H1 (cell line): Measurements from ENCODE around the gene MFAP3. TPM values are rescaled to one million over a fixed set of nuclear protein-coding genes. Genes with fewer than 3 reads are reported as not detected.

Experiments used
- CTCF ChIA-PET: fragments of 300-600 bp; sonication (Branson Sonifier 250); formaldehyde crosslinking; loops from one replicate; lab custom pipeline; 2021; ENCODE audit not compliant: partially characterized antibody; lab: Charles Lee
- POLR2A ChIA-PET: fragments of 300-600 bp; sonication (Branson Sonifier 250); formaldehyde crosslinking; loops from one replicate; lab custom pipeline; 2021; ENCODE audit warnings: inconsistent platforms; ENCODE audit not compliant: partially characterized antibody; lab: Charles Lee
- DNase-seq, 2 experiments: peaks; one replicate each; pipeline versions ENCODE4 v3.0.0 to v3.0.0-alpha.2; 2010 to 2022; ENCODE audit warnings: low spot score in 2 of 2, low read depth in 1 of 2, mixed read lengths in 1 of 2
- FAIRE-seq: peaks from 2 replicates; lab custom pipeline; 2011; peaks lifted over from hg19 to GRCh38; lab: Jason Lieb, UNC
- H2AFZ ChIP-seq: 2 replicates; pipeline ENCODE4 v1.8.1; 2012; ENCODE audit warnings: low read length, inconsistent platforms
- H2AK5ac ChIP-seq: 2 replicates; pipeline ENCODE4 v1.6.1; 2013; ENCODE audit warnings: low read depth, low read length
- H2BK120ac ChIP-seq: replicated peaks from 2 replicates; pipeline ENCODE3; 2013; ENCODE audit warnings: low read depth, low read length, inconsistent platforms
- H2BK12ac ChIP-seq: 2 replicates; pipeline ENCODE4 v1.6.1; 2013; ENCODE audit warnings: low read depth, low read length
- H2BK15ac ChIP-seq: 2 replicates; pipeline ENCODE4 v1.6.1; 2013; ENCODE audit warnings: low read length
- H2BK20ac ChIP-seq: 2 replicates; pipeline ENCODE4 v1.6.1; 2013; ENCODE audit warnings: low read length
- H2BK5ac ChIP-seq: 2 replicates; pipeline ENCODE4 v1.6.1; 2013; ENCODE audit warnings: low read depth, low read length
- H3K14ac ChIP-seq: 2 replicates; pipeline ENCODE4 v1.6.1; 2013; ENCODE audit warnings: inconsistent platforms; ENCODE audit not compliant: insufficient read length
- H3K18ac ChIP-seq: 2 replicates; pipeline ENCODE4 v1.6.1; 2013; ENCODE audit warnings: low read length; ENCODE audit errors: extremely low read depth
- H3K23ac ChIP-seq: 2 replicates; pipeline ENCODE4 v1.6.1; 2013; ENCODE audit warnings: inconsistent platforms; ENCODE audit not compliant: insufficient read length
- H3K23me2 ChIP-seq: 2 replicates; pipeline ENCODE4 v1.6.1; 2013; ENCODE audit warnings: low read depth, low read length
- H3K27ac ChIP-seq: 2 replicates; pipeline ENCODE4 v1.6.1; 2011; ENCODE audit warnings: low read depth, low read length, inconsistent platforms
- H3K27me3 ChIP-seq, 4 experiments: replicated peaks in 1 of 4; 1 replicate in 1 of 4; 2 replicates in 3 of 4; pipeline versions ENCODE4 v1.6.1 to v1.8.1; 2011 to 2013; ENCODE audit warnings: low read length in 3 of 4, mild to moderate bottlenecking in 3 of 4, inconsistent platforms in 2 of 4, mixed read lengths in 2 of 4, moderate library complexity in 1 of 4; ENCODE audit not compliant: control insufficient read depth in 3 of 4, insufficient read depth in 3 of 4; ENCODE audit errors: extremely low read depth in 1 of 4
- H3K36me3 ChIP-seq, 4 experiments: 2 replicates each; pipeline versions ENCODE4 v1.6.1 to v1.8.1; 2011 to 2013; ENCODE audit warnings: mild to moderate bottlenecking in 4 of 4, low read length in 3 of 4, moderate library complexity in 2 of 4, control low read depth in 1 of 4, inconsistent platforms in 1 of 4; ENCODE audit not compliant: insufficient read depth in 4 of 4, control insufficient read depth in 2 of 4
- H3K4ac ChIP-seq: replicated peaks from 2 replicates; pipeline ENCODE3; 2013; ENCODE audit warnings: low read length, low read depth, mixed read lengths, inconsistent platforms; ENCODE audit not compliant: insufficient read length
- H3K4me1 ChIP-seq, 4 experiments: replicated peaks in 1 of 4; 1 replicate in 1 of 4; 2 replicates in 3 of 4; pipeline versions ENCODE4 v1.6.1 to v1.8.1; 2011 to 2013; ENCODE audit warnings: low read length in 3 of 4, inconsistent platforms in 2 of 4, mixed read lengths in 1 of 4; ENCODE audit not compliant: insufficient read depth in 4 of 4, control insufficient read depth in 3 of 4
- H3K4me2 ChIP-seq, 2 experiments: 2 replicates each; pipeline versions ENCODE4 v1.6.1 to v1.8.1; 2011 to 2013; ENCODE audit warnings: low read depth in 2 of 2, low read length in 2 of 2, control low read depth in 1 of 2, inconsistent platforms in 1 of 2, mild to moderate bottlenecking in 1 of 2; ENCODE audit not compliant: insufficient read depth in 1 of 2
- H3K4me3 ChIP-seq, 4 experiments: fragments of 200-600, 300-600 bp in 1 of 4; sonication (generic), shearing (Covaris generic), sonication (Bioruptor Twin) in 1 of 4; 2 replicates each; pipeline versions ENCODE4 v1.5.1 to v1.8.1; 2011 to 2016; ENCODE audit warnings: low read length in 4 of 4, low read depth in 3 of 4, control low read depth in 2 of 4, inconsistent platforms in 2 of 4, mild to moderate bottlenecking in 2 of 4, mixed read lengths in 1 of 4, moderate library complexity in 1 of 4; ENCODE audit not compliant: insufficient read depth in 2 of 4; ENCODE audit errors: extremely low read depth in 1 of 4
- H3K56ac ChIP-seq: replicated peaks from 2 replicates; pipeline ENCODE3; 2013; ENCODE audit warnings: low read depth, mild to moderate bottlenecking, mixed read lengths, low read length, inconsistent platforms; ENCODE audit not compliant: insufficient read length
- H3K79me1 ChIP-seq: 2 replicates; pipeline ENCODE4 v1.6.1; 2013; ENCODE audit warnings: low read depth, low read length, control low read depth
- H3K79me2 ChIP-seq, 2 experiments: 2 replicates each; pipeline versions ENCODE4 v1.6.1 to v1.8.1; 2012 to 2013; ENCODE audit warnings: low read length in 2 of 2, mild to moderate bottlenecking in 2 of 2, inconsistent platforms in 1 of 2; ENCODE audit not compliant: insufficient read depth in 2 of 2, control insufficient read depth in 1 of 2
- H3K9ac ChIP-seq, 4 experiments: replicated peaks in 1 of 4; 1 replicate in 1 of 4; 2 replicates in 3 of 4; pipeline versions ENCODE4 v1.6.1 to v1.8.1; 2011 to 2013; ENCODE audit warnings: low read depth in 3 of 4, low read length in 3 of 4, control low read depth in 2 of 4, mild to moderate bottlenecking in 2 of 4, moderate library complexity in 2 of 4, inconsistent platforms in 1 of 4; ENCODE audit errors: extremely low read depth in 1 of 4
- H3K9me3 ChIP-seq, 2 experiments: 2 replicates each; pipeline versions ENCODE4 v1.6.1 to v1.8.1; 2012 to 2013; ENCODE audit warnings: mild to moderate bottlenecking in 2 of 2, moderate library complexity in 2 of 2, control low read depth in 1 of 2, inconsistent platforms in 1 of 2, low read depth in 1 of 2, low read length in 1 of 2, mixed read lengths in 1 of 2; ENCODE audit not compliant: insufficient read depth in 2 of 2
- H4K20me1 ChIP-seq, 2 experiments: replicated peaks in 1 of 2; 2 replicates each; pipeline versions ENCODE3 to v1.8.1; 2011 to 2013; ENCODE audit warnings: inconsistent platforms in 2 of 2, low read length in 2 of 2, mild to moderate bottlenecking in 1 of 2; ENCODE audit not compliant: insufficient read depth in 2 of 2, control insufficient read depth in 1 of 2
- H4K5ac ChIP-seq: 2 replicates; pipeline ENCODE4 v1.6.1; 2013; ENCODE audit warnings: low read length, low read depth, mixed read lengths, inconsistent platforms; ENCODE audit not compliant: insufficient read length
- H4K8ac ChIP-seq: 2 replicates; pipeline ENCODE4 v1.8.0; 2013; ENCODE audit warnings: mild to moderate bottlenecking, moderate library complexity, low read length, inconsistent platforms; ENCODE audit not compliant: insufficient read depth; ENCODE audit errors: extremely low read depth
- H4K91ac ChIP-seq: replicated peaks from 2 replicates; pipeline ENCODE3; 2013; ENCODE audit warnings: low read length, mixed read lengths, inconsistent platforms; ENCODE audit not compliant: insufficient read length
- POLR2AphosphoS5 ChIP-seq: IDR thresholded peaks from 2 replicates; pipeline ENCODE4 v1.6.1; 2011; ENCODE audit warnings: low read depth, low read length
- POU5F1 ChIP-seq: IDR thresholded peaks from 2 replicates; pipeline ENCODE4 v1.6.1; 2011; ENCODE audit warnings: low read depth, mild to moderate bottlenecking, low read length, moderate library complexity
- TAF1 ChIP-seq: IDR thresholded peaks from 2 replicates; pipeline ENCODE4 v1.6.1; 2011; ENCODE audit warnings: mild to moderate bottlenecking, low read depth, low read length
- WGBS, 2 experiments: shearing (Covaris generic) in 1 of 2; methylation state at CpG; one replicate each; pipeline versions ENCODE4 v1.1.6 to v1.1.7; 2013 to 2015; ENCODE audit warnings: low lambda C conversion rate in 2 of 2, mixed read lengths in 2 of 2, inconsistent platforms in 1 of 2, low coverage in 1 of 2, missing lambda C conversion rate in 1 of 2; ENCODE audit not compliant: insufficient replicate concordance in 2 of 2, insufficient coverage in 1 of 2, insufficient read length in 1 of 2; ENCODE audit errors: extremely low coverage in 1 of 2, missing lambda C conversion rate in 1 of 2; 5-methylcytosine and 5-hydroxymethylcytosine counted together
- polyA plus RNA-seq, 7 experiments: library from polyadenylated mRNA; depleted of rRNA in 3 of 7; stranded (reverse) in 5 of 7; unstranded in 2 of 7; fragments of >200 nt in 5 of 7; fragments of 200-250 nt in 2 of 7; gene quantifications; 1 replicate in 5 of 7; 2 replicates in 1 of 7; 4 replicates in 1 of 7; pipeline versions ENCODE4 v1.2.1 to v1.2.3, GENCODE V29; 2011 to 2013; ENCODE audit warnings: missing spikeins in 2 of 7, mixed read lengths in 2 of 7
- total RNA-seq: library from RNA; stranded (reverse); fragmentation: NEBNext Ultra II Directional; extraction: Animal tissue kit (Norgen Biotek cat#: 25700); gene quantifications from 2 replicates; pipeline ENCODE4 v1.2.1, GENCODE V29; 2021

MFAP3 gene
- total and polyA plus RNA-seq, 2 of the 8 experiments (the other 6 are each of a cell fraction or from before 2014, with no cell fraction given): 13.7 to 27.0 TPM

DNA sequence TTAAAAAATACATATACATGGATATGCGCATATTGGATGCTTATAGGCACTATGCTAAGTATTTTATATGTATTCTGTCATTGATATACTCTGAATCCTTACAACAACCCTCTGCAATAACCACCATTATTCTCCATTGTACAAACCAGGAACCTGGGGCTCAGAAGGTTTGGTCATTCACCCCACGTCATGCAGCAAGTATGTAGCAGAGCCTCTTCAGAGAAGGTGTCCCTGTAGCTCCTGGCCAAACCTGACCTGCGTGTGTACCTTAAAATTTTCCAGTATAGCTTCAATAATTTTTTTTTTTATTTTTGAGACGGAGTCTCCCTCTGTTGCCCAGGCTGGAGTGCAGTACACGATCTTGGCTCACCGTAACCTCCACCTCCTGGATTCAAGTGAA lies 51.9 kb downstream of the MFAP3 start:
- no peak overlapping the region for H4K5ac ChIP-seq
- no peak overlapping the region for H3K14ac ChIP-seq
- no peak overlapping the region for H3K4me2 ChIP-seq
- H3K4me1 ChIP-seq: peaks cover 0 to 5% (median under 1%) of the 10 kb centered on the region in 4 experiments; a peak in 2 of 7 replicates
- H4K8ac ChIP-seq: no peak overlapping the region
- H4K91ac ChIP-seq: no peak overlapping the region
- H3K36me3 ChIP-seq: no peaks in the 10 kb centered on the region
- no peak overlapping the region for H3K56ac ChIP-seq
- no peak for TF ChIP-seq POU5F1
- no peak for TF ChIP-seq POLR2AphosphoS5
- no peak for TF ChIP-seq TAF1
- H3K79me1 ChIP-seq: no peaks in the 10 kb centered on the region
- no peak overlapping the region for H2BK5ac ChIP-seq
- no peak overlapping the region for H2BK15ac ChIP-seq
- H2BK12ac ChIP-seq: no peak overlapping the region
- no peak overlapping the region for H2BK20ac ChIP-seq
- no peaks in the 10 kb centered on the region for H3K23me2 ChIP-seq
- H3K9me3 ChIP-seq: no peaks in the 10 kb centered on the region
- H2BK120ac ChIP-seq: no peak overlapping the region
- H2AFZ ChIP-seq: no peak overlapping the region
- peaks cover 0 to 2% of the 10 kb centered on the region in 2 experiments for H4K20me1 ChIP-seq
- no peaks in the 10 kb centered on the region for H3K27me3 ChIP-seq
- no peaks in the 10 kb centered on the region for H3K79me2 ChIP-seq
- H3K9ac ChIP-seq: no peak overlapping the region
- DNase-seq: no peak
- no peak overlapping the region for H2AK5ac ChIP-seq
- FAIRE-seq: no peak
- CTCF ChIA-PET: interaction anchor here (0.5 to 5.1 kb wide), 14 partner anchors 12 to 567 kb away, joined by 3 to 24 read pairs (median 4); no protein-coding TSS in a partner anchor
- WGBS, 2 experiments: 91% methylated on average over 6 of the region's 6 CpGs; no CpG with 5 or more reads in 1 of the 2 experiments
- H3K18ac ChIP-seq: no peak overlapping the region
- no peak overlapping the region for H3K27ac ChIP-seq
- no peak overlapping the region for H3K4me3 ChIP-seq
- POLR2A ChIA-PET: no interaction called here
- H3K23ac ChIP-seq: no peak overlapping the region
- no peak overlapping the region for H3K4ac ChIP-seq
